ENCODE data around the gene RHAG. TPM values are rescaled to one million over a fixed set of nuclear protein-coding genes. Genes with fewer than 3 reads are reported as not detected.
"Not testable (repeated sequence)": the region's sequence is repeated elsewhere in the genome, so short reads cannot be mapped to it uniquely, and the experiment has no call there.

Gene RHAG
- total RNA-seq, 2 donors from 2014 or later: not detected

- H3K36me3 Mint-ChIP-seq (ENCODE audit: low read depth): no peaks in the 10 kb centered on the region
- Histone ChIP-seq H3K9ac (ENCODE audit: extremely low read depth, low read length, poor library complexity, severe bottlenecking) (no peak overlapping the region), H3K9me3 (ENCODE audit: control insufficient read depth, low read length) (no peaks in the 10 kb centered on the region), H3K27me3 (ENCODE audit: control insufficient read depth, insufficient read depth, low read length, poor library complexity, severe bottlenecking) (no peaks in the 10 kb centered on the region), H3K4me1 (ENCODE audit: control insufficient read depth, insufficient read depth, low read length) (no peaks in the 10 kb centered on the region), H3K36me3 (ENCODE audit: control insufficient read depth, insufficient read depth, low read length) (no peaks in the 10 kb centered on the region), H3K27ac (ENCODE audit: low read depth, low read length) (no peak overlapping the region), H3K4me3 (ENCODE audit: low read length) (no peak overlapping the region)
- H3K4me1 Mint-ChIP-seq: no peaks in the 10 kb centered on the region
- TF ChIP-seq CTCF (conservative IDR thresholded peaks at IDR 0.05): no peak
- WGBS, 2 experiments (ENCODE audit: insufficient coverage in 1 of 2, insufficient read length in 1 of 2): 85% methylated on average over 2 of the region's 2 CpGs; no CpG with 5 or more reads in 1 of the 2 experiments
- H3K27ac Mint-ChIP-seq: no peak overlapping the region
- peaks cover 2% of the 10 kb centered on the region for H3K9me3 Mint-ChIP-seq
- DNase-seq: no peak
- no peaks in the 10 kb centered on the region for H3K27me3 Mint-ChIP-seq (ENCODE audit: insufficient read depth)
- H3K4me3 Mint-ChIP-seq: no peak overlapping the region
Measured at GRCh38 chr6:49633541-49633940, 3.1 kb downstream of the RHAG start.

DNA sequence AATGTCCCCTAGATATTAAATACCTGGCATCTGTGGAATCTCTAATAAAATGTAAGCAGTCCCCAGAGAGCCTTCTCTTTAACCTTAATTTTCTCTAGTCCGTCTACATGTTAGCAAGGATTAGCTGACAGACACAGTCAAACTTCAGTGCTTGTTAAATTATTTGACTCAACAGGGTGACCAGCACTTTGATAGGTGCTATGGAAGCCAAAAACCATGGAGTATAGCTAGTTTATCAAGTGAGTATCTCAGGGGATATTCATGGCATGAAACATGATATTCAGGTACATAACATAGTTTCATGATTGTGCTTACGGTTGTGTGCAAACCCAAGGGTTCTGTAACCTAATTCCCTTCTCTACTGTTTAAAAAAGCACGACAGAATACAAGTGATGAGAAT, 3.9 kb downstream of the RHAG start:
- Histone ChIP-seq H3K9ac (ENCODE audit: extremely low read depth, low read length, poor library complexity, severe bottlenecking) (no peak overlapping the region), H3K36me3 (ENCODE audit: control insufficient read depth, insufficient read depth, low read length) (no peaks in the 10 kb centered on the region), H3K4me3 (ENCODE audit: low read length) (no peak overlapping the region), H3K9me3 (ENCODE audit: control insufficient read depth, low read length) (no peaks in the 10 kb centered on the region), H3K27ac (ENCODE audit: low read depth, low read length) (no peak overlapping the region), H3K4me1 (ENCODE audit: control insufficient read depth, insufficient read depth, low read length) (no peaks in the 10 kb centered on the region), H3K27me3 (ENCODE audit: control insufficient read depth, insufficient read depth, low read length, poor library complexity, severe bottlenecking) (no peaks in the 10 kb centered on the region)
- H3K4me1 Mint-ChIP-seq: no peaks in the 10 kb centered on the region
- H3K4me3 Mint-ChIP-seq: no peak overlapping the region
- H3K9me3 Mint-ChIP-seq: peaks cover 6% of the 10 kb centered on the region
- H3K36me3 Mint-ChIP-seq (ENCODE audit: low read depth): no peaks in the 10 kb centered on the region
- WGBS, 2 experiments (ENCODE audit: insufficient coverage in 1 of 2, insufficient read length in 1 of 2): 94% methylated on average over 2 to 3 of the region's 3 CpGs
- H3K27ac Mint-ChIP-seq: no peak overlapping the region
- H3K27me3 Mint-ChIP-seq (ENCODE audit: insufficient read depth): no peaks in the 10 kb centered on the region
- DNase-seq: no peak
- no peak for TF ChIP-seq CTCF (conservative IDR thresholded peaks at IDR 0.05)

GRCh38 chr6:49629485-49630088, 7.1 kb downstream of the RHAG start:
- H3K27ac ChIP-seq (ENCODE audit: low read depth, low read length); H3K4me1 Mint-ChIP-seq; H3K36me3 ChIP-seq (ENCODE audit: control insufficient read depth, insufficient read depth, low read length); H3K27me3 ChIP-seq (ENCODE audit: control insufficient read depth, insufficient read depth, low read length, poor library complexity, severe bottlenecking); H3K27me3 Mint-ChIP-seq (ENCODE audit: insufficient read depth); H3K36me3 Mint-ChIP-seq (ENCODE audit: low read depth); DNase-seq; H3K4me3 Mint-ChIP-seq; H3K27ac Mint-ChIP-seq; H3K4me3 ChIP-seq (ENCODE audit: low read length); H3K4me1 ChIP-seq (ENCODE audit: control insufficient read depth, insufficient read depth, low read length); H3K9ac ChIP-seq (ENCODE audit: extremely low read depth, low read length, poor library complexity, severe bottlenecking): not testable (repeated sequence)
- peaks cover 12% of the 10 kb centered on the region for H3K9me3 ChIP-seq (ENCODE audit: control insufficient read depth, low read length)
- H3K9me3 Mint-ChIP-seq: peaks cover 20% of the 10 kb centered on the region
- 95 to 96% methylated on average over 8 to 36 of the region's 36 CpGs for WGBS, 2 experiments (ENCODE audit: insufficient coverage in 1 of 2, insufficient read length in 1 of 2)

DNA sequence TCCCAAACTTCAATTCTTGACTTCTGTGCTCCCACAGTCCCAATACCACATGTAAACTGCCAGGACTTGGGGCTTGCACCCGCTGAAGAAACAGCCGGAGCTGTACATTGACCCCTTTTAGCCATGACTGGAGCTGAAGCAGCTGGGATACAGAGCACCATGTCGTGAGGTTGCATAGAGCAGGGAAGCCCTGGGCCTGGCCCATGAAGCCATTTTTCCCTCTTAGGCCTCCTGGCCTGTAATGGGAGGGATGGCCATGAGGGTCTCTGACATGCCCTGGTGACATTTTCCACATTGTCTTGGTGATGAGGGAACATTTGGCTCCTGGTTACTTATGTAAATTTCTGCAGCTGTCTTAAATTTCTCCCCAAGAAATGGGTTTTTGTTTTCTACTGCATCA, 9.8 kb downstream of the RHAG start:
- Histone ChIP-seq H3K36me3 (ENCODE audit: control insufficient read depth, insufficient read depth, low read length) (no peaks in the 10 kb centered on the region), H3K27ac (ENCODE audit: low read depth, low read length) (no peak overlapping the region), H3K27me3 (ENCODE audit: control insufficient read depth, insufficient read depth, low read length, poor library complexity, severe bottlenecking) (no peaks in the 10 kb centered on the region), H3K9ac (ENCODE audit: extremely low read depth, low read length, poor library complexity, severe bottlenecking) (no peak overlapping the region), H3K4me1 (ENCODE audit: control insufficient read depth, insufficient read depth, low read length) (no peaks in the 10 kb centered on the region), H3K9me3 (ENCODE audit: control insufficient read depth, low read length) (peaks cover 12% of the 10 kb centered on the region), H3K4me3 (ENCODE audit: low read length) (no peak overlapping the region)
- H3K4me3 Mint-ChIP-seq: no peak overlapping the region
- no peaks in the 10 kb centered on the region for H3K4me1 Mint-ChIP-seq
- H3K36me3 Mint-ChIP-seq (ENCODE audit: low read depth): no peaks in the 10 kb centered on the region
- no peak overlapping the region for H3K27ac Mint-ChIP-seq
- peaks cover 20% of the 10 kb centered on the region for H3K9me3 Mint-ChIP-seq
- WGBS, 2 experiments (ENCODE audit: insufficient coverage in 1 of 2, insufficient read length in 1 of 2): 89 to 92% methylated on average over 1 to 3 of the region's 3 CpGs
- DNase-seq: no peak
- H3K27me3 Mint-ChIP-seq (ENCODE audit: insufficient read depth): no peaks in the 10 kb centered on the region
- no peak for TF ChIP-seq CTCF (conservative IDR thresholded peaks at IDR 0.05)

Data from endodermal cell (in vitro differentiated cells).